HG03342 (cell line): Measurements from ENCODE around the gene PCDHGA10.
"Not testable (repeated sequence)": the region's sequence is repeated elsewhere in the genome, so short reads cannot be mapped to it uniquely, and the experiment has no call there.

Experiments
- ATAC-seq: cut with Tn5 transposase; IDR thresholded peaks from one replicate; pipeline ENCODE4 v1.9.1; 2021; ENCODE audit warnings: mild to moderate bottlenecking, moderate library complexity; ENCODE audit not compliant: unreplicated experiment

PCDHGA10 gene

GRCh38 chr5:141420855-141421488 is 8.2 kb downstream of the PCDHGA10 start, which contains the start of gene PCDHGA11:
PCDHGA11 (plus strand) TSS chr5:141421051; CDS start chr5:141421228, 177 bp downstream.
- ATAC-seq = peak; percentile 52

- no peak for ATAC-seq
Observed at GRCh38 chr5:141421489-141421855, 8.7 kb downstream of the PCDHGA10 start.

GRCh38 chr5:141422742-141423291 is 10.0 kb downstream of the PCDHGA10 start:
- no peak for ATAC-seq

- no peak for ATAC-seq
Observed at GRCh38 chr5:141427783-141428426, 15.1 kb downstream of the PCDHGA10 start.

- peak; percentile 73 for ATAC-seq
Observed at GRCh38 chr5:141430332-141431113, 17.7 kb downstream of the PCDHGA10 start, which contains the start of gene PCDHGA12. PCDHGA12 (plus strand) TSS chr5:141430507; CDS start chr5:141430760, 253 bp downstream.

- ATAC-seq = peak; percentile 66
Observed at GRCh38 chr5:141431286-141431685, 18.5 kb downstream of the PCDHGA10 start.

GRCh38 chr5:141432308-141432707 is 19.5 kb downstream of the PCDHGA10 start:
- ATAC-seq = not testable (repeated sequence)

- not testable (repeated sequence) for ATAC-seq
Observed at GRCh38 chr5:141432726-141433125, 19.9 kb downstream of the PCDHGA10 start.

GRCh38 chr5:141434006-141434405 is 21.2 kb downstream of the PCDHGA10 start:
- ATAC-seq = no peak

GRCh38 chr5:141437221-141437620 is 24.4 kb downstream of the PCDHGA10 start:
- ATAC-seq = no peak

- ATAC-seq = no peak
Observed at GRCh38 chr5:141439411-141440141, 26.8 kb downstream of the PCDHGA10 start.

GRCh38 chr5:141440341-141440740 is 27.6 kb downstream of the PCDHGA10 start:
- no peak for ATAC-seq

GRCh38 chr5:141441571-141442170 is 28.9 kb downstream of the PCDHGA10 start:
- no peak for ATAC-seq

- no peak for ATAC-seq
Observed at GRCh38 chr5:141465351-141465750, 52.6 kb downstream of the PCDHGA10 start.
